ENCODE results near the gene SARNP. TPM values are rescaled to one million over a fixed set of nuclear protein-coding genes. Genes with fewer than 3 reads are reported as not detected.

SARNP gene
- total RNA-seq, 1 experiment from 2014 or later, result 98.3 TPM

DNA sequence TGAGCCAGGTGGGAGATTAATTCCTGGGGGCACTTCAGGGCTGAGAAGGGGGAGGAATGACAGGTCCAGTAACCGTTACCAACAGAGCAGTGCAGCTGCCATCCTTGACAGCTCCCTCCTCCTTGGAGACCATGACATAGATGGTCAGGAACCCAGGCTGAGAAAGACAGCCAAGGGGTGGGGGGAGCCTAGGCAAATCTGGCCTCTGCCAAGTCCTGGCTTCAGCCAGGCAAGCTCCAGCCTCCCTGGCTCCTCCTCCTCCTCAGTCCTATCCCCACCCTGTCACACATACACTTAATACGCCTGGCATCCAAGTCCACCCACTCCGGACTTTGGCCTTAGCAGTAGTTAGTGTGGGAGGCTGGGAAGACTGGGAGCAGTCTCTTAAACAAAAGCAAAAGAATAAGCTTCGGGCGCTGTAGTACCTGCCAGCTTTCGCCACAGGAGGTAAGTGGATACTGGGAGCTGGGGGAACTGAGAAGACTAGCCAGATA is 97.4 kb downstream of the SARNP start, which contains the start of gene RDH5:
Gene RDH5, plus strand, starts transcription at position 323 of the 494 bp plus-strand sequence. CDS start 792 bp downstream, outside the sequence.
- Mint-ChIP-seq H3K36me3 (peaks cover 6% of the 10 kb centered on the region; the same call in 1 of the 2 replicates), H3K27ac (peak within 1 kb of the TSS; percentile 36; the same call in 1 of the 2 replicates), H3K27me3 (ENCODE audit: low read depth) (0 out of 2 replicates have a peak, but pooled peaks cover 3% of the 10 kb centered on the region), H3K9me3 (no peaks in the 10 kb centered on the region), H3K4me1 (peaks cover 39% of the 10 kb centered on the region), H3K4me3 (no peak within 1 kb of the TSS)
- TF ChIP-seq, protein P1, sequence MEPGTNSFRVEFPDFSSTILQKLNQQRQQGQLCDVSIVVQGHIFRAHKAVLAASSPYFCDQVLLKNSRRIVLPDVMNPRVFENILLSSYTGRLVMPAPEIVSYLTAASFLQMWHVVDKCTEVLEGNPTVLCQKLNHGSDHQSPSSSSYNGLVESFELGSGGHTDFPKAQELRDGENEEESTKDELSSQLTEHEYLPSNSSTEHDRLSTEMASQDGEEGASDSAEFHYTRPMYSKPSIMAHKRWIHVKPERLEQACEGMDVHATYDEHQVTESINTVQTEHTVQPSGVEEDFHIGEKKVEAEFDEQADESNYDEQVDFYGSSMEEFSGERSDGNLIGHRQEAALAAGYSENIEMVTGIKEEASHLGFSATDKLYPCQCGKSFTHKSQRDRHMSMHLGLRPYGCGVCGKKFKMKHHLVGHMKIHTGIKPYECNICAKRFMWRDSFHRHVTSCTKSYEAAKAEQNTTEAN (CRISPR knock-in tag; IDR thresholded peaks at IDR 0.05), result no peak
- no peak for TF ChIP-seq NR1H2 (CRISPR knock-in tag; IDR thresholded peaks at IDR 0.05)
- no peak for TF ChIP-seq MXD4 (CRISPR knock-in tag; IDR thresholded peaks at IDR 0.05; ENCODE audit: borderline replicate concordance)
- TF ChIP-seq, protein P2, sequence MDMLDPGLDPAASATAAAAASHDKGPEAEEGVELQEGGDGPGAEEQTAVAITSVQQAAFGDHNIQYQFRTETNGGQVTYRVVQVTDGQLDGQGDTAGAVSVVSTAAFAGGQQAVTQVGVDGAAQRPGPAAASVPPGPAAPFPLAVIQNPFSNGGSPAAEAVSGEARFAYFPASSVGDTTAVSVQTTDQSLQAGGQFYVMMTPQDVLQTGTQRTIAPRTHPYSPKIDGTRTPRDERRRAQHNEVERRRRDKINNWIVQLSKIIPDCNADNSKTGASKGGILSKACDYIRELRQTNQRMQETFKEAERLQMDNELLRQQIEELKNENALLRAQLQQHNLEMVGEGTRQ (CRISPR knock-in tag; IDR thresholded peaks at IDR 0.05), result no peak
- TF ChIP-seq ZBTB21 (CRISPR knock-in tag; IDR thresholded peaks at IDR 0.05; ENCODE audit: borderline replicate concordance), result no peak
- no peak for TF ChIP-seq MYBL2 (CRISPR knock-in tag; IDR thresholded peaks at IDR 0.05)
- TF ChIP-seq CBFB (CRISPR knock-in tag; IDR thresholded peaks at IDR 0.05; ENCODE audit: low read depth), result no peak
- TF ChIP-seq, protein P3, sequence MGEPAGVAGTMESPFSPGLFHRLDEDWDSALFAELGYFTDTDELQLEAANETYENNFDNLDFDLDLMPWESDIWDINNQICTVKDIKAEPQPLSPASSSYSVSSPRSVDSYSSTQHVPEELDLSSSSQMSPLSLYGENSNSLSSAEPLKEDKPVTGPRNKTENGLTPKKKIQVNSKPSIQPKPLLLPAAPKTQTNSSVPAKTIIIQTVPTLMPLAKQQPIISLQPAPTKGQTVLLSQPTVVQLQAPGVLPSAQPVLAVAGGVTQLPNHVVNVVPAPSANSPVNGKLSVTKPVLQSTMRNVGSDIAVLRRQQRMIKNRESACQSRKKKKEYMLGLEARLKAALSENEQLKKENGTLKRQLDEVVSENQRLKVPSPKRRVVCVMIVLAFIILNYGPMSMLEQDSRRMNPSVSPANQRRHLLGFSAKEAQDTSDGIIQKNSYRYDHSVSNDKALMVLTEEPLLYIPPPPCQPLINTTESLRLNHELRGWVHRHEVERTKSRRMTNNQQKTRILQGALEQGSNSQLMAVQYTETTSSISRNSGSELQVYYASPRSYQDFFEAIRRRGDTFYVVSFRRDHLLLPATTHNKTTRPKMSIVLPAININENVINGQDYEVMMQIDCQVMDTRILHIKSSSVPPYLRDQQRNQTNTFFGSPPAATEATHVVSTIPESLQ (CRISPR knock-in tag; IDR thresholded peaks at IDR 0.05), result no peak
- TF ChIP-seq, protein P4, sequence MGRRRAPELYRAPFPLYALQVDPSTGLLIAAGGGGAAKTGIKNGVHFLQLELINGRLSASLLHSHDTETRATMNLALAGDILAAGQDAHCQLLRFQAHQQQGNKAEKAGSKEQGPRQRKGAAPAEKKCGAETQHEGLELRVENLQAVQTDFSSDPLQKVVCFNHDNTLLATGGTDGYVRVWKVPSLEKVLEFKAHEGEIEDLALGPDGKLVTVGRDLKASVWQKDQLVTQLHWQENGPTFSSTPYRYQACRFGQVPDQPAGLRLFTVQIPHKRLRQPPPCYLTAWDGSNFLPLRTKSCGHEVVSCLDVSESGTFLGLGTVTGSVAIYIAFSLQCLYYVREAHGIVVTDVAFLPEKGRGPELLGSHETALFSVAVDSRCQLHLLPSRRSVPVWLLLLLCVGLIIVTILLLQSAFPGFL (CRISPR knock-in tag; IDR thresholded peaks at IDR 0.05; ENCODE audit: borderline replicate concordance), result no peak
- TF ChIP-seq, protein P5, sequence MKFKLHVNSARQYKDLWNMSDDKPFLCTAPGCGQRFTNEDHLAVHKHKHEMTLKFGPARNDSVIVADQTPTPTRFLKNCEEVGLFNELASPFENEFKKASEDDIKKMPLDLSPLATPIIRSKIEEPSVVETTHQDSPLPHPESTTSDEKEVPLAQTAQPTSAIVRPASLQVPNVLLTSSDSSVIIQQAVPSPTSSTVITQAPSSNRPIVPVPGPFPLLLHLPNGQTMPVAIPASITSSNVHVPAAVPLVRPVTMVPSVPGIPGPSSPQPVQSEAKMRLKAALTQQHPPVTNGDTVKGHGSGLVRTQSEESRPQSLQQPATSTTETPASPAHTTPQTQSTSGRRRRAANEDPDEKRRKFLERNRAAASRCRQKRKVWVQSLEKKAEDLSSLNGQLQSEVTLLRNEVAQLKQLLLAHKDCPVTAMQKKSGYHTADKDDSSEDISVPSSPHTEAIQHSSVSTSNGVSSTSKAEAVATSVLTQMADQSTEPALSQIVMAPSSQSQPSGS (CRISPR knock-in tag; IDR thresholded peaks at IDR 0.05; ENCODE audit: borderline replicate concordance, low read depth), result no peak
- no peak for TF ChIP-seq RELA (CRISPR knock-in tag; IDR thresholded peaks at IDR 0.05; ENCODE audit: borderline replicate concordance)
- TF ChIP-seq EMX1 (CRISPR knock-in tag; IDR thresholded peaks at IDR 0.05), result no peak
- TF ChIP-seq, protein P6, sequence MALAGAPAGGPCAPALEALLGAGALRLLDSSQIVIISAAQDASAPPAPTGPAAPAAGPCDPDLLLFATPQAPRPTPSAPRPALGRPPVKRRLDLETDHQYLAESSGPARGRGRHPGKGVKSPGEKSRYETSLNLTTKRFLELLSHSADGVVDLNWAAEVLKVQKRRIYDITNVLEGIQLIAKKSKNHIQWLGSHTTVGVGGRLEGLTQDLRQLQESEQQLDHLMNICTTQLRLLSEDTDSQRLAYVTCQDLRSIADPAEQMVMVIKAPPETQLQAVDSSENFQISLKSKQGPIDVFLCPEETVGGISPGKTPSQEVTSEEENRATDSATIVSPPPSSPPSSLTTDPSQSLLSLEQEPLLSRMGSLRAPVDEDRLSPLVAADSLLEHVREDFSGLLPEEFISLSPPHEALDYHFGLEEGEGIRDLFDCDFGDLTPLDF (CRISPR knock-in tag; IDR thresholded peaks at IDR 0.05), result no peak
- no peak for TF ChIP-seq ATF1 (CRISPR knock-in tag; IDR thresholded peaks at IDR 0.05)
- no peak for TF ChIP-seq ZNF219 (CRISPR knock-in tag; IDR thresholded peaks at IDR 0.05; ENCODE audit: borderline replicate concordance)
- TF ChIP-seq ETV6 (CRISPR knock-in tag; IDR thresholded peaks at IDR 0.05), result no peak
- TF ChIP-seq ZNF263 (CRISPR knock-in tag; IDR thresholded peaks at IDR 0.05; ENCODE audit: low read depth), result no peak
- TF ChIP-seq SMAD4 (CRISPR knock-in tag; IDR thresholded peaks at IDR 0.05), result no peak
- no peak for TF ChIP-seq NFYB (CRISPR knock-in tag; conservative IDR thresholded peaks at IDR 0.05; ENCODE audit: low read depth)
- ATAC-seq (no peak), DNase-seq (ENCODE audit: low spot score) (no peak)
- CTCF ChIA-PET, result interaction anchor here (0.9 to 10.8 kb wide), 12 partner anchors 10 to 220 kb away, joined by 3 to 160 read pairs (median 6); partner anchors contain the start of genes CD63, DGKA and ITGA7
- POLR2A ChIA-PET, result interaction anchor here (1.4 kb wide), 1 partner anchor 9 kb away, joined by 6 read pairs; the partner anchor contains the start of gene CD63

Data from WTC11 (cell line).